Measurements from ENCODE around the gene CD48. TPM values are rescaled to one million over a fixed set of nuclear protein-coding genes. Genes with fewer than 3 reads are reported as not detected.
"Not testable (repeated sequence)": the region's sequence is repeated elsewhere in the genome, so short reads cannot be mapped to it uniquely, and the experiment has no call there.

The CD48 gene
- total RNA-seq, 1 donor from 2014 or later = not detected

GRCh38 chr1:160692390-160692789, 19.2 kb downstream of the CD48 start:
- H3K36me3 Mint-ChIP-seq (ENCODE audit: low read depth); DNase-seq (ENCODE audit: low read depth, low spot score); H3K9me3 Mint-ChIP-seq; H3K27me3 Mint-ChIP-seq (ENCODE audit: low read depth); H3K4me3 Mint-ChIP-seq; H3K27ac Mint-ChIP-seq (ENCODE audit: unreplicated experiment); H3K4me1 Mint-ChIP-seq: not testable (repeated sequence)
- TF ChIP-seq CTCF (conservative IDR thresholded peaks at IDR 0.05) = peak; percentile 14

- no peak overlapping the region for H3K4me3 Mint-ChIP-seq
- no peak for TF ChIP-seq CTCF (conservative IDR thresholded peaks at IDR 0.05)
- H3K36me3 Mint-ChIP-seq (ENCODE audit: low read depth) = no peaks in the 10 kb centered on the region
Observed at GRCh38 chr1:160685266-160685665, 26.4 kb downstream of the CD48 start.

GRCh38 chr1:160682983-160683865, 28.4 kb downstream of the CD48 start:
- H3K27me3 Mint-ChIP-seq (ENCODE audit: low read depth) = peaks cover 6% of the 10 kb centered on the region
- peaks cover 4% of the 10 kb centered on the region for H3K4me1 Mint-ChIP-seq
- H3K27ac Mint-ChIP-seq (ENCODE audit: unreplicated experiment) = no peak overlapping the region
- H3K4me3 Mint-ChIP-seq = no peak overlapping the region
- H3K9me3 Mint-ChIP-seq = no peaks in the 10 kb centered on the region
- H3K36me3 Mint-ChIP-seq (ENCODE audit: low read depth) = no peaks in the 10 kb centered on the region
- no peak for DNase-seq (ENCODE audit: low read depth, low spot score)
- no peak for TF ChIP-seq CTCF (conservative IDR thresholded peaks at IDR 0.05)

More at GRCh38 chr1:160685266-160685665, 26.4 kb downstream of the CD48 start:
- H3K27me3 Mint-ChIP-seq (ENCODE audit: low read depth) = peaks cover 5% of the 10 kb centered on the region
- DNase-seq (ENCODE audit: low read depth, low spot score) = no peak
- H3K27ac Mint-ChIP-seq (ENCODE audit: unreplicated experiment) = no peak overlapping the region
- peaks cover 4% of the 10 kb centered on the region for H3K4me1 Mint-ChIP-seq
- no peaks in the 10 kb centered on the region for H3K9me3 Mint-ChIP-seq

GRCh38 chr1:160681891-160682140, 29.8 kb downstream of the CD48 start:
- no peak for DNase-seq (ENCODE audit: low read depth, low spot score)
- Mint-ChIP-seq H3K27ac (ENCODE audit: unreplicated experiment) (no peak overlapping the region), H3K4me3 (no peak overlapping the region), H3K9me3 (no peaks in the 10 kb centered on the region), H3K36me3 (ENCODE audit: low read depth) (no peaks in the 10 kb centered on the region), H3K27me3 (ENCODE audit: low read depth) (peaks cover 7% of the 10 kb centered on the region), H3K4me1 (peaks cover 4% of the 10 kb centered on the region)
- no peak for TF ChIP-seq CTCF (conservative IDR thresholded peaks at IDR 0.05)

GRCh38 chr1:160681066-160681890, 30.3 kb downstream of the CD48 start:
- DNase-seq (ENCODE audit: low read depth, low spot score) = peak; percentile 53
- H3K9me3 Mint-ChIP-seq = no peaks in the 10 kb centered on the region
- H3K27ac Mint-ChIP-seq (ENCODE audit: unreplicated experiment) = no peak overlapping the region
- H3K4me1 Mint-ChIP-seq = peaks cover 4% of the 10 kb centered on the region
- no peak overlapping the region for H3K4me3 Mint-ChIP-seq
- TF ChIP-seq CTCF (conservative IDR thresholded peaks at IDR 0.05) = peak; percentile 67
- no peaks in the 10 kb centered on the region for H3K36me3 Mint-ChIP-seq (ENCODE audit: low read depth)
- H3K27me3 Mint-ChIP-seq (ENCODE audit: low read depth) = peaks cover 7% of the 10 kb centered on the region
